HepG2 (cell line): ENCODE data around the gene RBM43. TPM values are rescaled to one million over a fixed set of nuclear protein-coding genes. Genes with fewer than 3 reads are reported as not detected.

Experiments used
- ATAC-seq: fragments of 200-7000 bp; cut with Tn5 transposase; 3 replicates; pipeline ENCODE4 v1.9.1; 2020; ENCODE audit warnings: mild to moderate bottlenecking, moderate library complexity
- BruUV-seq: library from RNA; stranded (reverse); fragments of 400-500 nt; replicated peaks from 2 replicates; lab custom pipeline; 2021; lab: Mats Ljungman, UMichigan
- CTCF ChIA-PET: fragments of 300-600 bp; formaldehyde crosslinking; extraction: SDS; loops from one replicate; lab custom pipeline; 2021; ENCODE audit warnings: low total read pairs, inconsistent platforms, low intra/inter-chr PET ratio; lab: Yijun Ruan, JAX
- POLR2A ChIA-PET: fragments of 350-600 bp; sonication (Branson Sonifier 250); formaldehyde crosslinking; loops from one replicate; lab custom pipeline; 2020; ENCODE audit warnings: antibody characterized with exemption, inconsistent platforms; lab: Yijun Ruan, JAX
- DNase-seq: peaks from one replicate; pipeline ENCODE4 v3.0.0-alpha.2; 2015; ENCODE audit warnings: low spot score
- FAIRE-seq: peaks from 3 replicates; lab custom pipeline; 2011; peaks lifted over from hg19 to GRCh38; lab: Jason Lieb, UNC
- H2AFZ ChIP-seq: one replicate; pipeline ENCODE4 v1.6.1; 2011; ENCODE audit warnings: low read length, inconsistent platforms
- H3K27ac ChIP-seq: fragments of 300-600 bp; 3 replicates; pipeline ENCODE4 v1.8.0; 2011; ENCODE audit warnings: mixed run types, mild to moderate bottlenecking, mixed read lengths, low read length, inconsistent platforms; ENCODE audit not compliant: insufficient read depth; ENCODE audit errors: extremely low read length
- H3K27me3 ChIP-seq, 2 experiments: fragments of 200-600 bp in 1 of 2; 2 replicates in 1 of 2; 3 replicates in 1 of 2; pipeline versions ENCODE4 v1.6.0 to v1.8.0; 2011; ENCODE audit warnings: low read length in 2 of 2, mild to moderate bottlenecking in 2 of 2, moderate library complexity in 2 of 2, inconsistent platforms in 1 of 2; ENCODE audit not compliant: insufficient read depth in 2 of 2, control insufficient read depth in 1 of 2
- H3K36me3 ChIP-seq, 2 experiments: fragments of 200-600 bp in 1 of 2; replicated peaks in 1 of 2; 2 replicates in 1 of 2; 3 replicates in 1 of 2; pipeline versions ENCODE4 v1.5.1 to v1.8.0; 2011; ENCODE audit warnings: low read length in 2 of 2, inconsistent platforms in 1 of 2; ENCODE audit not compliant: insufficient read depth in 2 of 2, control insufficient read depth in 1 of 2
- H3K4me1 ChIP-seq: 2 replicates; pipeline ENCODE4 v1.5.1; 2012; ENCODE audit warnings: low read length, inconsistent platforms; ENCODE audit not compliant: insufficient read depth
- H3K4me2 ChIP-seq: 2 replicates; pipeline ENCODE4 v1.6.0; 2011; ENCODE audit warnings: low read depth, low read length, inconsistent platforms
- H3K4me3 ChIP-seq, 3 experiments: fragments of 200-600 bp in 1 of 3; sonication (generic), shearing (Covaris generic) in 1 of 3; replicated peaks in 1 of 3; 2 replicates each; pipeline ENCODE4 v1.5.1; 2011 to 2016; ENCODE audit warnings: low read length in 3 of 3, inconsistent platforms in 2 of 3, low read depth in 2 of 3, mild to moderate bottlenecking in 2 of 3, control low read depth in 1 of 3, mixed read lengths in 1 of 3; ENCODE audit not compliant: insufficient read depth in 1 of 3
- H3K79me2 ChIP-seq: one replicate; pipeline ENCODE4 v1.6.1; 2011; ENCODE audit warnings: low read length, inconsistent platforms; ENCODE audit not compliant: insufficient read depth
- H3K9ac ChIP-seq: 2 replicates; pipeline ENCODE4 v1.6.0; 2011; ENCODE audit warnings: mild to moderate bottlenecking, low read depth, low read length, inconsistent platforms; ENCODE audit not compliant: insufficient read depth
- H3K9me3 ChIP-seq: 2 replicates; pipeline ENCODE4 v1.5.1; 2012; ENCODE audit warnings: mild to moderate bottlenecking, low read length
- H4K20me1 ChIP-seq: 2 replicates; pipeline ENCODE4 v1.6.0; 2011; ENCODE audit warnings: inconsistent platforms, mild to moderate bottlenecking, low read length, moderate library complexity; ENCODE audit not compliant: insufficient read depth
- ARHGAP35 ChIP-seq: sonication (generic); formaldehyde crosslinking; IDR thresholded peaks from 2 replicates; pipeline ENCODE4 v1.9.0; 2022; ENCODE audit warnings: mild to moderate bottlenecking, inconsistent platforms, moderate library complexity, missing genetic modification reagents, borderline replicate concordance
- BHLHE40 ChIP-seq: IDR thresholded peaks from 2 replicates; pipeline ENCODE4 v1.6.1; 2011; ENCODE audit warnings: low read length, improper control_type of control experiment
- CBX2 ChIP-seq, 2 experiments: fragments of 200-600 bp in 1 of 2; sonication (generic); formaldehyde crosslinking in 1 of 2; IDR thresholded peaks; 2 replicates each; pipeline versions ENCODE4 v1.7.0 to v1.8.1; 2018 to 2022; ENCODE audit warnings: low read depth in 2 of 2, low read length in 1 of 2, mild to moderate bottlenecking in 1 of 2, missing genetic modification reagents in 1 of 2
- GABPB1 ChIP-seq: IDR thresholded peaks from 2 replicates; pipeline ENCODE4 v1.6.1; 2016; ENCODE audit warnings: mild to moderate bottlenecking, missing genetic modification reagents, moderate library complexity, missing compliant biosample characterization
- GTF2F1 ChIP-seq: fragments of 150-350 bp; IDR thresholded peaks from 2 replicates; pipeline ENCODE4 v1.6.1; 2014; ENCODE audit warnings: low read length
- HDAC2 ChIP-seq: sonication (generic); formaldehyde crosslinking; IDR thresholded peaks from 2 replicates; pipeline ENCODE4 v1.4.0; 2020; ENCODE audit warnings: missing genetic modification reagents
- HHEX ChIP-seq: IDR thresholded peaks from 2 replicates; pipeline ENCODE4 v1.6.1; 2016; ENCODE audit warnings: control low read depth
- PAXIP1 ChIP-seq: sonication (generic); formaldehyde crosslinking; conservative IDR thresholded peaks from 2 replicates; pipeline ENCODE4 v1.4.0; 2020; ENCODE audit warnings: mild to moderate bottlenecking, missing genetic modification reagents, moderate library complexity
- RORA ChIP-seq: sonication (generic); formaldehyde crosslinking; IDR thresholded peaks from 2 replicates; pipeline ENCODE4 v1.5.0; 2020; ENCODE audit warnings: mild to moderate bottlenecking, missing genetic modification reagents, moderate library complexity
- STAT5B ChIP-seq: sonication (generic); formaldehyde crosslinking; IDR thresholded peaks from 2 replicates; pipeline ENCODE4 v1.4.0; 2020; ENCODE audit warnings: missing genetic modification reagents
- ZNF20 ChIP-seq: sonication (generic); formaldehyde crosslinking; IDR thresholded peaks from 2 replicates; pipeline ENCODE4 v1.4.0; 2020; ENCODE audit warnings: mild to moderate bottlenecking, moderate library complexity, missing genetic modification reagents
- ZNF234 ChIP-seq: sonication (generic); formaldehyde crosslinking; conservative IDR thresholded peaks from 2 replicates; pipeline ENCODE4 v1.5.1; 2020; ENCODE audit warnings: mild to moderate bottlenecking, missing genetic modification reagents
- ZNF3 ChIP-seq: IDR thresholded peaks from 2 replicates; pipeline ENCODE4 v1.7.0; 2017; ENCODE audit warnings: inconsistent platforms
- ZNF33A ChIP-seq: sonication (generic); formaldehyde crosslinking; IDR thresholded peaks from 2 replicates; pipeline ENCODE4 v1.5.1; 2020; ENCODE audit warnings: missing genetic modification reagents, mild to moderate bottlenecking, moderate library complexity, borderline replicate concordance
- ZNF460 ChIP-seq: sonication (generic); formaldehyde crosslinking; IDR thresholded peaks from 2 replicates; pipeline ENCODE4 v1.5.1; 2020; ENCODE audit warnings: missing genetic modification reagents, mild to moderate bottlenecking, borderline replicate concordance
- ZNF850 ChIP-seq: sonication (generic); formaldehyde crosslinking; conservative IDR thresholded peaks from 2 replicates; pipeline ENCODE4 v1.9.0; 2021; ENCODE audit warnings: mild to moderate bottlenecking, missing genetic modification reagents
- ZNF878 ChIP-seq: sonication (generic); formaldehyde crosslinking; IDR thresholded peaks from 2 replicates; pipeline ENCODE4 v1.8.1; 2023; ENCODE audit warnings: mild to moderate bottlenecking, missing genetic modification reagents, moderate library complexity
- ZNF891 ChIP-seq: sonication (generic); formaldehyde crosslinking; IDR thresholded peaks from 2 replicates; pipeline ENCODE4 v1.5.0; 2020; ENCODE audit warnings: mild to moderate bottlenecking, missing genetic modification reagents
- ZSCAN29 ChIP-seq: sonication (generic); formaldehyde crosslinking; conservative IDR thresholded peaks from 2 replicates; pipeline ENCODE4 v1.4.0; 2020; ENCODE audit warnings: mild to moderate bottlenecking, missing genetic modification reagents
- WGBS: methylation state at CpG from one replicate; pipeline ENCODE4 v1.1.6; 2017; ENCODE audit warnings: low lambda C conversion rate; 5-methylcytosine and 5-hydroxymethylcytosine counted together
- in situ Hi-C: cut with HindIII; loops from 2 replicates; pipeline ENCODE4 v1.10.0; 2017; ENCODE audit warnings: low pct_unique_long_range_greater_than_20kb; ENCODE audit not compliant: extremely low pct_ligation_motif_present
- intact Hi-C: fragments of 100-400 bp; cut with micrococcal nuclease; formaldehyde crosslinking; loops from one replicate; pipeline ENCODE4 v1.10.0; 2022; ENCODE audit not compliant: unreplicated experiment
- polyA plus RNA-seq, 8 experiments: library from polyadenylated mRNA; depleted of rRNA in 3 of 8; stranded (reverse) in 7 of 8; unstranded in 1 of 8; fragments of >200 nt; fragmentation: Illumina TruSeq in 4 of 8; extraction: Trizol in 4 of 8; gene quantifications; 2 replicates each; pipeline versions ENCODE4 v1.2.1 to v1.2.3, GENCODE V29; 2011 to 2016; ENCODE audit warnings: low read depth in 4 of 8, missing spikeins in 1 of 8, mixed read lengths in 1 of 8; ENCODE audit not compliant: insufficient read depth in 1 of 8
- total RNA-seq, 5 experiments: library from RNA; depleted of rRNA; stranded (reverse); fragments of >200 nt; fragmentation: Illumina TruSeq; extraction: Trizol; gene quantifications; 2 replicates each; pipeline ENCODE4 v1.2.3, GENCODE V29; 2016; ENCODE audit warnings: low read depth in 1 of 5
- TF ChIP-seq, protein P1 (sequence below): sonication (generic); formaldehyde crosslinking; IDR thresholded peaks from 2 replicates; pipeline ENCODE4 v1.8.0; 2022; ENCODE audit warnings: mild to moderate bottlenecking, missing genetic modification reagents, moderate library complexity

Gene RBM43
- total and polyA plus RNA-seq, 2 of the 13 experiments (the other 11 are each of a cell fraction or from before 2014, with no cell fraction given), result 0.31 to 0.70 TPM

DNA sequence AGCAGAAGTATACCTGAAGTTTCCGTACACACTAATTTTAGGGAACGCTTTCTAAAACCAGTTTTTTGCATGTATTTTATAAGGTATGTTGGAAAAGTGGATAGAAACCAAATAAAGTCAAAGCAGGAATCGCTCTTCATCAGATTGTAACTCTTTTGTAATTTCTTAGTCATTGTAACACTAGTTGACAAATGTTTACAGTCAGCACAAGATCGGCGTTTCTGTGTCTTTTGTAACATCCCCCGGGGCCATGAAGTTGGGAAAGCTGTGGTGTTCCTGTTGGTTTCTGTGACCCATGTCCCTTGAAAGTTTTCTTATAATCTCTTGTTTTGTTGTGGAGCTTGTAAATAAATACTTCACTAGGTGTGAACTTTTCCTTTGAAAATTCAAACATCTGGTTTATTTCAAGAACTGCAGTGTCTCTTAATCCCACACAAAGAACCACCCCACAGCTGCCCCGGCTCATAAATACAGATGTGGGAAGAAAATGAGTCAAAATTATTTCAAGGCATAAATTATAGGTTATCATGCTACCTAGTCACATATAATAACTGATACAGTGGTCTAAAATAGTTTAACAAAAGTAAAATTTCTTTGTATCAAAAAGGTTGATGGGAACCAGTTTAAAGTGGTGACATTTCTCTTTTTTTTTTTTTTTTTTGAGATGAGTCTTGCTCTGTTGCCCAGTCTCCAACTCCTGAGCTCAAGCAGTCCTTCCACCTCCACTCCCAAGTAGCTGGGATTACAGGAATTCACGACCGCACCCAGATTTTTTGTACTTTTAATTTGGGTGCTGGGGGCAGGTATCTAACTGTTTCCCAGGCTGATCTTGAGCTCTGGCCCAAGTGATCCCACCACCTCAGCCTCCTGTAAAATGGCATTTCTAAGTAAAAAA lies 28.6 kb upstream of the RBM43 start:
- peak overlapping the region; percentile 90 for H3K4me2 ChIP-seq
- H3K27ac ChIP-seq, result no peak overlapping the region
- H3K27me3 ChIP-seq, result peaks cover 0 to 12% of the 10 kb centered on the region in 2 experiments; a peak in 3 of 5 replicates
- peak overlapping the region; percentile 61 to 99 (median 80) for H3K4me3 ChIP-seq
- ATAC-seq (peak; percentile 33), FAIRE-seq (peak; percentile 32), DNase-seq (no peak)
- intact Hi-C loops (no loop called here), in situ Hi-C loops (no loop called here)
- H3K36me3 ChIP-seq, result no peaks in the 10 kb centered on the region
- BruUV-seq, result no TSS peak
- WGBS, result 12% methylated on average over 9 of the region's 9 CpGs
- H3K79me2 ChIP-seq, result no peaks in the 10 kb centered on the region
- H4K20me1 ChIP-seq, result no peaks in the 10 kb centered on the region
- H3K4me1 ChIP-seq, result peaks cover 9% of the 10 kb centered on the region; the same call in 1 of the 2 replicates
- ChIA-PET CTCF (no interaction called here), POLR2A (interaction anchor here (1.0 to 1.7 kb wide), 2 partner anchors 26 to 29 kb away, joined by 3 to 7 read pairs; partner anchors contain the start of gene RBM43)
- no peaks in the 10 kb centered on the region for H3K9me3 ChIP-seq
- peak overlapping the region; percentile 71 for H3K9ac ChIP-seq
- peak overlapping the region; percentile 96 for H2AFZ ChIP-seq
- TF ChIP-seq ZNF850 (CRISPR knock-in tag) (no peak), ZNF20 (CRISPR knock-in tag) (no peak), HDAC2 (CRISPR knock-in tag) (no peak), ZNF460 (CRISPR knock-in tag) (0 out of 2 replicates have a peak, but pooled peaks have one; percentile 0), ZNF891 (CRISPR knock-in tag) (no peak), HHEX (CRISPR knock-in tag) (no peak), ZNF33A (CRISPR knock-in tag) (0 out of 2 replicates have a peak, but pooled peaks have one; percentile 10), ZNF878 (CRISPR knock-in tag) (no peak), BHLHE40 (no peak), ZNF234 (CRISPR knock-in tag) (no peak), GABPB1 (CRISPR knock-in tag) (no peak), RORA (CRISPR knock-in tag) (no peak), PAXIP1 (CRISPR knock-in tag) (0 out of 2 replicates have a peak, but pooled peaks have one; percentile 3), STAT5B (no peak), ZSCAN29 (CRISPR knock-in tag) (0 out of 2 replicates have a peak, but pooled peaks have one; percentile 18), ZNF3 (CRISPR knock-in tag) (no peak), CBX2 (IDR thresholded peaks at IDR 0.05; ENCODE audit: low read depth, low read length) (peak; percentile 87; the same call in 1 of the 2 replicates), CBX2 (CRISPR knock-in tag; IDR thresholded peaks at IDR 0.05; ENCODE audit: low read depth) (no peak), GTF2F1 (no peak), ARHGAP35 (no peak)
- TF ChIP-seq, protein P1, sequence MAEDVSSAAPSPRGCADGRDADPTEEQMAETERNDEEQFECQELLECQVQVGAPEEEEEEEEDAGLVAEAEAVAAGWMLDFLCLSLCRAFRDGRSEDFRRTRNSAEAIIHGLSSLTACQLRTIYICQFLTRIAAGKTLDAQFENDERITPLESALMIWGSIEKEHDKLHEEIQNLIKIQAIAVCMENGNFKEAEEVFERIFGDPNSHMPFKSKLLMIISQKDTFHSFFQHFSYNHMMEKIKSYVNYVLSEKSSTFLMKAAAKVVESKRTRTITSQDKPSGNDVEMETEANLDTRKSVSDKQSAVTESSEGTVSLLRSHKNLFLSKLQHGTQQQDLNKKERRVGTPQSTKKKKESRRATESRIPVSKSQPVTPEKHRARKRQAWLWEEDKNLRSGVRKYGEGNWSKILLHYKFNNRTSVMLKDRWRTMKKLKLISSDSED (CRISPR knock-in tag), result no peak
